Urinary bladder (tissue), 2 donors: Measurements from ENCODE around the gene SGPL1. TPM values are rescaled to one million over a fixed set of nuclear protein-coding genes. Genes with fewer than 3 reads are reported as not detected.

ENCODE experiments used
- polyA plus RNA-seq: library from polyadenylated mRNA; stranded (reverse); fragments of 200-250 nt; gene quantifications from one replicate; pipeline ENCODE4 v1.2.3, GENCODE V29; 2013
- small RNA-seq: library from RNA; depleted of rRNA; stranded (forward); fragments of <200 nt; gene quantifications from one replicate; pipeline ENCODE3, GENCODE V24; 2014
- total RNA-seq: library from RNA; depleted of rRNA; stranded (reverse); fragments of >200 nt; gene quantifications from one replicate; pipeline ENCODE4 v1.2.3, GENCODE V29; 2014
- donor health status: healthy.

Gene SGPL1
- total and polyA plus RNA-seq, 2 donors: 14.6 to 61.3 TPM

Small RNA genes lying within 50 kb of the gene (small RNA-seq; reads per million reads assigned to genes)
- gene RPS26P40: not detected

Other genes with a start within 250 kb of the SGPL1 start
- 0.90 TPM for gene PRF1, start 213.2 kb upstream of the SGPL1 start, total RNA-seq
- 1.3 TPM for gene PRF1, start 213.2 kb upstream of the SGPL1 start, polyA plus RNA-seq
- gene ADAMTS14, start 143.4 kb upstream of the SGPL1 start, total RNA-seq: 13.7 TPM
- 0.46 TPM for gene ADAMTS14, start 143.4 kb upstream of the SGPL1 start, polyA plus RNA-seq
- not detected for gene TBATA, start 30.6 kb upstream of the SGPL1 start, total RNA-seq
- not detected for gene TBATA, start 30.6 kb upstream of the SGPL1 start, polyA plus RNA-seq
- gene PCBD1, start 72.6 kb downstream of the SGPL1 start, total RNA-seq: 25.6 TPM
- 95.0 TPM for gene PCBD1, start 72.6 kb downstream of the SGPL1 start, polyA plus RNA-seq